NCI-H187 (cell line): ENCODE results near the gene RNASE1.
"Not testable (repeated sequence)": the region's sequence is repeated elsewhere in the genome, so short reads cannot be mapped to it uniquely, and the experiment has no call there.

Experiments
- DNase-seq, 2 experiments: peaks; one replicate each; lab custom pipeline; 2025; lab: John Stamatoyannopoulos, UW

RNASE1 gene

GRCh38 chr14:20772650-20773049 lies 30.0 kb downstream of the RNASE1 start:
- no peak for DNase-seq

GRCh38 chr14:20769421-20769820 lies 33.2 kb downstream of the RNASE1 start:
- no peak for DNase-seq

- no peak for DNase-seq
Measured at GRCh38 chr14:20768593-20768892, 34.1 kb downstream of the RNASE1 start.

- no peak for DNase-seq
Measured at GRCh38 chr14:20760950-20761349, 41.7 kb downstream of the RNASE1 start.

GRCh38 chr14:20759465-20759864 lies 43.2 kb downstream of the RNASE1 start:
- not testable (repeated sequence) for DNase-seq

GRCh38 chr14:20757965-20758364 lies 44.7 kb downstream of the RNASE1 start:
- DNase-seq, result no peak

- no peak for DNase-seq
Measured at GRCh38 chr14:20755037-20755436, 47.6 kb downstream of the RNASE1 start.

- DNase-seq, result no peak
Measured at GRCh38 chr14:20754308-20754707, 48.3 kb downstream of the RNASE1 start.

GRCh38 chr14:20751963-20752562 lies 50.6 kb downstream of the RNASE1 start:
- no peak for DNase-seq
